ENCODE data around the gene ATP1A1. TPM values are rescaled to one million over a fixed set of nuclear protein-coding genes. Genes with fewer than 3 reads are reported as not detected.

The ATP1A1 gene
- total RNA-seq, 1 donor from 2014 or later: 123 TPM

- no peaks in the 10 kb centered on the region for H3K27me3 ChIP-seq (ENCODE audit: control insufficient read depth, insufficient read depth, low read length)
- no peak for FAIRE-seq
- no peak overlapping the region for H3K4me3 ChIP-seq (ENCODE audit: low read depth, low read length)
- no peak for TF ChIP-seq CTCF (IDR thresholded peaks at IDR 0.05; ENCODE audit: insufficient read depth, low read length, severe bottlenecking)
- DNase-seq (ENCODE audit: low read depth): no peak
- no peaks in the 10 kb centered on the region for H3K36me3 ChIP-seq (ENCODE audit: control insufficient read depth, insufficient read depth, low read length)
Measured at GRCh38 chr1:116333171-116334014, 39.7 kb upstream of the ATP1A1 start.

GRCh38 chr1:116334015-116334547 is 39.0 kb upstream of the ATP1A1 start:
- DNase-seq (ENCODE audit: low read depth) (peak; percentile 80), FAIRE-seq (peak; percentile 68)
- Histone ChIP-seq H3K4me3 (ENCODE audit: low read depth, low read length) (no peak overlapping the region), H3K27me3 (ENCODE audit: control insufficient read depth, insufficient read depth, low read length) (no peaks in the 10 kb centered on the region), H3K36me3 (ENCODE audit: control insufficient read depth, insufficient read depth, low read length) (no peaks in the 10 kb centered on the region)
- no peak for TF ChIP-seq CTCF (IDR thresholded peaks at IDR 0.05; ENCODE audit: insufficient read depth, low read length, severe bottlenecking)

GRCh38 chr1:116334868-116335635 is 38.0 kb upstream of the ATP1A1 start:
- no peak for DNase-seq (ENCODE audit: low read depth)
- H3K4me3 ChIP-seq (ENCODE audit: low read depth, low read length): no peak overlapping the region
- TF ChIP-seq CTCF (IDR thresholded peaks at IDR 0.05; ENCODE audit: insufficient read depth, low read length, severe bottlenecking): no peak
- H3K36me3 ChIP-seq (ENCODE audit: control insufficient read depth, insufficient read depth, low read length): no peaks in the 10 kb centered on the region
- no peak for FAIRE-seq
- no peaks in the 10 kb centered on the region for H3K27me3 ChIP-seq (ENCODE audit: control insufficient read depth, insufficient read depth, low read length)

GRCh38 chr1:116335850-116336624 is 37.0 kb upstream of the ATP1A1 start:
- Histone ChIP-seq H3K36me3 (ENCODE audit: control insufficient read depth, insufficient read depth, low read length) (no peaks in the 10 kb centered on the region), H3K27me3 (ENCODE audit: control insufficient read depth, insufficient read depth, low read length) (no peaks in the 10 kb centered on the region), H3K4me3 (ENCODE audit: low read depth, low read length) (no peak overlapping the region)
- DNase-seq (ENCODE audit: low read depth) (no peak), FAIRE-seq (peak; percentile 18)
- TF ChIP-seq CTCF (IDR thresholded peaks at IDR 0.05; ENCODE audit: insufficient read depth, low read length, severe bottlenecking): no peak

- TF ChIP-seq CTCF (IDR thresholded peaks at IDR 0.05; ENCODE audit: insufficient read depth, low read length, severe bottlenecking): no peak
- no peak for FAIRE-seq
Measured at GRCh38 chr1:116337398-116337797, 35.6 kb upstream of the ATP1A1 start.

More at GRCh38 chr1:116337398-116337797, 35.6 kb upstream of the ATP1A1 start:
- H3K4me3 ChIP-seq (ENCODE audit: low read depth, low read length): no peak overlapping the region
- no peaks in the 10 kb centered on the region for H3K27me3 ChIP-seq (ENCODE audit: control insufficient read depth, insufficient read depth, low read length)
- no peak for DNase-seq (ENCODE audit: low read depth)
- no peaks in the 10 kb centered on the region for H3K36me3 ChIP-seq (ENCODE audit: control insufficient read depth, insufficient read depth, low read length)

Data from bronchial epithelial cell (primary cell).